SK-MEL-5 (cell line): ENCODE measurements around the gene CCDC9B. TPM values are rescaled to one million over a fixed set of nuclear protein-coding genes. Genes with fewer than 3 reads are reported as not detected.
A peak's percentile ranks its signal among the peaks of the same experiment; 100 is the strongest.

Experiments
- DNase-seq: peaks from one replicate; pipeline ENCODE4 v3.0.0-alpha.2; 2016; ENCODE audit warnings: low read depth, low spot score
- in situ Hi-C: cut with HindIII; loops from 2 replicates; pipeline ENCODE4 v1.10.0; 2016; ENCODE audit warnings: low sequenced_read_pairs, high pct_unique_total_duplicates, low pct_unique_long_range_greater_than_20kb
- total RNA-seq: library from RNA; depleted of rRNA; stranded (reverse); fragments of >200 nt; shearing (Covaris generic); gene quantifications from 2 replicates; pipeline ENCODE4 v1.2.3, GENCODE V29; 2014; rRNA removed

The CCDC9B gene
- total RNA-seq, 1 experiment from 2014 or later: 5.5 TPM

DNA sequence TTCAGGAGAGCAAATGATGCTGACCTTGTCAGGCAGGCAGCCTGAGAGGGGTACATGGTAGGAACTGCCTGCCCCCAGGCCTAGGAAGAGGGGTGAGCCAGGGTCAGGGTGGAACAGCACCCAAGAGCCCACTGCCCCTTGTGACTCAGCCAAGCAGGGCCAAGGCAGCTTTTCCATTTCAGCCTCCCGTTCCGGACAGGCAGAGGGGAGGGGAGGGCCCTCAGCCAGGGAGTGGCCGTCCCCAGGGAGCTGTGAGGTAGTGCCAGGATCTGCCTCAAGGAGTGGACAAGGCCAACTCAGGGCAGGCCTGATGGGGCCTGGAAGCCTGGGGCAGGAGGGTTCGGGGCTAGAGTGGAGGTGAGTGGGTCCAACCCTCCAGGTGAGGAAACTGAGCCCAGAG, 52.8 kb downstream of the CCDC9B start:
- DNase-seq: no peak
- in situ Hi-C loops: no loop called here

DNA sequence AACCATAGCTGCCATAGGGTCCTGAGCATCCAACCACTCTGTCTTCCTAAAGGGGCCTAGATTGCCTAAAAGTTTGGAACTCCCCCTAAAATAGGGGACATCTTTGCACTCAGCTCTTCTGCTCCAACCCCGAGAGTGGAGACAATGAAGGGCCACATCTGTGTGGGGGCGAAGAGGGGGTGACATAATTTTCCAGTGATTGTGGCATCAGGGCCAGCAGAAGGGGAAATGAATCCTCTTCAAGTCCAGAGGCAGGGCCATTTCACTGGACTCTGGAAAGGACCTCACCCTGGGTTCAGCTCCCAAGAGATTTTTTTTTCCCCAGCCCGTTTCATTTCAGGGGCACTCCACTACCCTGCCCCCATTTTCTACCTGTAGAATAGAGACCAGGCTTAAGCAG, 53.2 kb downstream of the CCDC9B start:
- DNase-seq: no peak
- in situ Hi-C loops: no loop called here

DNA sequence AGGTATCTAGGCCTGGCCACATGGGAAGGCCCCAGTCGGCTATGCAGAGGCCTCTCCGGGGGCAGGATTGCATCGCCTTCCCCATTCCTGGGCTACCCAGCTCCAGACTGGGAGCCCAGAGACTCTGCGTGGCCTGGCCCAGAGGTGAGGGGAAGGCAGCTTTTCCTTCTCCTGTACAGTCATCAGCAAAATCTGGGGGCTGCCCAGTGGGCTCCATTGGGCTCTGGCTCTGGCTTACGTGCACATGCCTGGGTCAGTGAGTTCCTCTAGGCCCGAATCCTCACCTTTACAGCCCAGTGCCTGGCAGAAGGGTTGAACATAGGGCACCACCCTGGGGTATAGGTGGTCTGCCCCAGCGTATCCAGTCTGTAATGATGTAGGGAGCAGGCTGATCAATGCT, 53.9 kb downstream of the CCDC9B start:
- DNase-seq: no peak
- in situ Hi-C loops: no loop called here

DNA sequence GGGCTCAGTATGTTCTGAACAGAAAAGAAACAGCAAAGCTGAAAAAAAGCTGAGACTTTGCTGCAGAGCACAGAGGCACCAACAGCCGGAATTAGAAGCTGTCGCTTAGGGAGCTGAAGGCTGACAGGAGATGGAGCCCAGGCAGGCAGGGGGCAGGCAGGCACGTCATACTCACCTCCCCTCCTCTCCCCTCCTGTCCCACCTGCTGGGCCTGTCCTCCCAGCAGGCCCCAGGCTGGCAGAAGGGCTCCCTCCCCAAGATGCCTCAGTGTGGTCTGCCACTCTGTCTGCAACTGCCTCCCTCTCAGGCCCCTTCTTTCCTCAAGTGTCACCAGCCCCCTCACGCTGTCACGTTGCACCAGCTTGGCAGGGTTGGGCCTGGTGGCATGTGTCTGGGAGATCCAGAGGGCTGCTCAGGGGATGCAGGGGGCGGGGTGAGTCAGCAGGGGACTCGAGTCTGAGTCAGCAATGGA, 54.6 kb downstream of the CCDC9B start:
- in situ Hi-C loops: no loop called here
- DNase-seq: no peak

DNA sequence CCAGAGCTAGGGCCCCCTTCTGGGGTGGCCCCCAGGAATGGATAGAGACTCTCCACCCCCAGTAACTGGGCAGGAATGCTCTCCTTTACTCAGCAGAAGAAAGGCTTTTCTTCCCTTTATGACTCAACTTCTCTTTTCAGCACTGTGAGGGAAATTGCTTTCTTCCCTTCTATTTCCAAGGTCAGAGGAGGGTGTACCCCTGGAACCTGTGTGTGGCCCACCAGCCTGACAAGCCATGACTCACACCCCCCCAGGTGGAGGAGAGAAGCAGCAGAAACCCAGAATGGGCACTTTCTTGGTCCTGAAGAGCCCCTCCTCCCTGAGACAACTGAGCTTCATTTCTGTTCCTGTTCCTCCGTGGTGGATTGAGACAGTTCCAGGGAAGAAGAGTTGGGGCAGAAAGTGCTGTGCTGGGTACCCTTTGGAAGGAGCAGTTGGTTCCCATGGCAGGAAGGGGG, 55.2 kb downstream of the CCDC9B start:
- DNase-seq: no peak
- in situ Hi-C loops: no loop called here

DNA sequence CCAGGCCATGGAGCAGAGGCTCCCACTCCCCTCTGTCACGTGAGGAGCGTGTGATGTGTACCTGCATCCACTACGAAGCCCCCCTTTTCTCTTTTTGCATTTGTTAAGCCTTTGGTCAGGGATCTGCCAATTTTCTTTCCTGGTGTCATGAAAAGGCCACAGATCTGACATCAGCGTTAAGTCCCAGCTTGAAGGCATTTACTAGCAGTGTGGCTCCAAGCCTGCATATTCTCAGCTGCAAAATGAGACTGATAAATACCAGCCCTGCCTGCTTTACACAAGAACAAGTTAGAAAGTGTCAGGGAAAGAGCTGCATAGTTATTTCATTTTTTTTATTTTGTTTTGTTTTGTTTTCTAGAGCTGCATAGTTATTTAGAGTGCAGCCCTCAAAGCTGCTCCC, 55.6 kb downstream of the CCDC9B start:
- in situ Hi-C loops: no loop called here
- DNase-seq: no peak

DNA sequence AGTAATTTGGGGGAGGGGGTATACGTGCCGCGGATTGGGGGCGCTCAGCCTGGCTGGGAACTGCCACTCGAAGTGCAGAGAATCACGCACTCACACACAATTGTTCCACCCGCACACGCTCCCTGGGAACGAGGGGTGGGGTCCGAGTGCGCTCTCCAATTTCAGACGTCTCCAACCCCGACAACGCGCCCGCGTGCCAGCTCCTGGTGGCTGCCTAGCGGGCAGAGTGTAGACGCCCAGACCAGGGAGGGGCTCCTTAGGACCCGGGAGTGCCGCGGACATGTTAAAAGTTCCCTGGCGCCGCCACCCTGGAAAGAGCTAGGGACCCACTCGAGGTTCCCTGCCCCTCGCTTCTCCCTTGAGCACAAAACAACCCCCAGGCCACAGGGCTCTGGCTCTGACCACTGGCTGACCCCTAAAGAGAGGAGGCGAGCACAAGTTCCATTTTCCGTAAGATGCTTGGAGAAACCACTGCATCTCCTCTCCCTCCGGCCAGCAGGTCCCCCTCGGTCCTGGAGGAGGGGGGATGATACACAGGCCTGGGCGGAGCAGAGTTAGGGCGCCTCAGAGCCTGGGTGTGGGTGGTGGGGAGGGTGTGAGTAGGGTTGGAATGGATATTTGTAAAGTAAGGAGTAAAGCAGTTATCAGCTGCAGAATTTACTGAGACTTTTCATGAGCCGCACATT, 57.0 kb downstream of the CCDC9B start:
- DNase-seq: no peak
- in situ Hi-C loops: no loop called here

DNA sequence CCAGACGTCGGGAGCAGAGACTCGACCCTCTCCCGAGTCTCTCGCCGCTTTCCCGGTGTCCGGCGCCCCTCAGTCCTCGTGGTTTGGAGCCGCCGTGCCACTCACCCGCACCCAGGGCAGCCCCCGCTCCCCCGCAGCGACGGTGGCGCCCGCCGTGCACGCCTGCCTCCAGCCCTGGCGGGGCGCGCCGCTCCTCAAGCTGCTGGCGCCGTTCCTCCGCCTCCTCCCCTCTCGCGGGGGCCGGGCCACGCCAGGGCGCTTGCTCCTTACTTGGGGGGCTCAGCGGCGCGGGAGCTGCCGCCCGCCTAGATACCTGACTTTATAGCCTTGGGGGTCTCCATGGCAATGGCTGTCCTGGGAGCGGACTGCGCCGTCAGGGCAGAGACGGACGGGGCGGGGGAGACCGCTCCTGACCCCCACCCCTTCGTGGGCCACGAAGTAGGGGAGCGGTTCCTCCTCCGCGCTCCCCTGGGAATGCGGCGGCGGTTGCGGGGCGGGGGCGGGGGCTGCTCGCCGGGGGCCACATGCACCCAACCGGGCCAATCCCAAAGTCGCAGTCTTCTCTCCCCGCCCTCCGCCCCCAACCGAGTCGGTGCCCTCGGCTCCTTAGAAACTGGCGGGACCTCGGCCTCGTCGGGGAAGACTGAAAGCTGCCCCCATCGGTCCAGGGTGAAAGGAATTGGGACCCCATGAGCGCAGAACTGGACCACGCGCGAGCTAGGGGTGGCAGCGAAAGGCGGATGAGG, 57.7 kb downstream of the CCDC9B start, which contains the start of gene ANKRD63:
Gene ANKRD63 (minus strand): TSS at position 196 of the 746 bp plus-strand sequence. CDS start 478 bp downstream, outside the sequence.
- in situ Hi-C loops: no loop called here

DNA sequence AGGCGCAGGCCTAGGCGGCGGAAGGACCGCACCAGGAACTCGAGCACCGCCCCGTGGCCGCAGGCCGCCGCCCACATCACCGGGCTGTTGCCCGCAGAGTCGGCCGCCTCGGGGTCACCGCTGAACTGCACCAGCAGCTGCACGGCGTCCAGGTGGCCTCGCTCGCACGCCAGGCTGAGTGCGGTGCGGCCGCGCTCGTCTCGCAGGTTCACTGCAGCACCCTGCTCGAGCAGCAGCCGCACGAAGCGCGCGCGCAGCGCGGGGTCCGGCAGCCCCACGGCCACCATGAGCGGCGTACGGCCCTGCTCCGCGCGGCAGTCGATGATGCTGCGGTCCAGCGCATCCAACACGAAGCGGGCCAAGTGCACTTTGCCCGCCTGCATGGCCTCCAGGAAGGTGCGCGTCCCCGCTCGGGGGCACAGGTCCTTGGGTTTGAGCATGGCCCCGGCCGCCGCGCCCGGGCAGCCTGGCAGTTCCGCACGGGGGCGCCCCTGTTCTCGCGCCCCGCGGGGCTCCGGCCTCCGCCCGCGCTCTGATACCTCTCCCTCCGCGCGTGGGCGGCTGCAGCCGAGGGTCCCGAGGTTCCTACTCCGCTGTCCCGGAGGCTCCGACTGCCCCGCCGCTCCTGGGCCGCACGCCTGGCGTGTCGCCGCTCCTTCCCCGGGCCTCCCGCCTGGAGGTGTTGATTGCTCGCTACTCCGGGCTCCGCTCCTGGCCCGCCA, 58.4 kb downstream of the CCDC9B start:
- in situ Hi-C loops: no loop called here
- peak; percentile 21 for DNase-seq

More for the DNA sequence above, 57.7 kb downstream of the CCDC9B start, which contains the start of gene ANKRD63:
- no peak for DNase-seq

DNA sequence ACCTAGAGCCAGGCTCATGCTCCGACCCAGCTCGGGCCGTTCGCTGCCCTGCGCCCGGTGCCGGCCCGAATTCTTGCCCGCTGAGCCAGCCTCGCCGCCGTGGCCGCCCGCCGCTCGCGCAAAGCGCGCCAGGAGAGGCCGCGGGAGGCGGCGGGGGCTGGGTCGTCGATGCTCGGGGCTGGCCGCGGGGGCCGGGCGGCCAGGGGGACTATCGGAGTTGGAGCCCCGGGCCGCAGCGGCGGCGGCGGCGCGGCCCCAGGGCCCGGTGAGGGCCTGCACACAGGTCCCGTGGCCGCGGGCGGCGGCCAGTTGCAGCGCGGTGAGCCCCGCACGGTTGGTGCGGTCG, 59.0 kb downstream of the CCDC9B start:
- in situ Hi-C loops: no loop called here
- DNase-seq: no peak

Other genes with a start within 250 kb of the CCDC9B start
- gene BMF, start 232.1 kb downstream of the CCDC9B start, total RNA-seq: 6.9 and 7.8 TPM in 2 replicates
- gene BUB1B, start 179.9 kb downstream of the CCDC9B start, total RNA-seq: 34.6 and 36.9 TPM in 2 replicates
- not detected in 2 replicates for gene PAK6, start 101.9 kb downstream of the CCDC9B start, total RNA-seq
- gene ANKRD63, start 57.9 kb downstream of the CCDC9B start, total RNA-seq: 0.16 and 0.29 TPM in 2 replicates
- gene PLCB2, start 33.0 kb downstream of the CCDC9B start, total RNA-seq: 1.9 and 3.2 TPM in 2 replicates
- 11.5 and 12.3 TPM in 2 replicates for gene INAFM2, start 17.2 kb downstream of the CCDC9B start, total RNA-seq
- not detected in 2 replicates for gene PHGR1, start 10.1 kb upstream of the CCDC9B start, total RNA-seq
- gene DISP2, start 17.3 kb upstream of the CCDC9B start, total RNA-seq: 0.34 and 0.80 TPM in 2 replicates
- gene KNSTRN, start 41.8 kb upstream of the CCDC9B start, total RNA-seq: 39.7 and 41.8 TPM in 2 replicates
- gene IVD, start 64.9 kb upstream of the CCDC9B start, total RNA-seq: 16.6 and 23.3 TPM in 2 replicates
- gene BAHD1, start 100.0 kb upstream of the CCDC9B start, total RNA-seq: 9.1 and 10.7 TPM in 2 replicates
- 15.5 and 16.4 TPM in 2 replicates for gene CHST14, start 130.0 kb upstream of the CCDC9B start, total RNA-seq
- 8.9 and 21.6 TPM in 2 replicates for gene CCDC32, start 224.1 kb upstream of the CCDC9B start, total RNA-seq
- gene RPUSD2, start 228.4 kb upstream of the CCDC9B start, total RNA-seq: 13.7 and 17.9 TPM in 2 replicates